A673 (cell line): Measurements from ENCODE around the gene CPXM2.

Experiments
- EZH2 ChIP-seq: fragments of 200-600 bp; sonication (generic); IDR thresholded peaks from 2 replicates; pipeline ENCODE4 v1.6.1; 2017; ENCODE audit warnings: borderline replicate concordance, low read depth, mild to moderate bottlenecking, mixed read lengths, antibody characterized with exemption, low read length; ENCODE audit not compliant: poor library complexity, severe bottlenecking
- TF ChIP-seq, protein P1 (sequence below): fragments of 300-800, 200-600 bp; sonication (generic); conservative IDR thresholded peaks from 2 replicates; pipeline ENCODE4 v1.5.1; 2017; ENCODE audit warnings: low read depth, mild to moderate bottlenecking, antibody characterized with exemption, low read length, moderate library complexity, mixed read lengths

GRCh38 chr10:123930340-123931001 is 38.9 kb upstream of the CPXM2 start:
- TF ChIP-seq, protein P1, sequence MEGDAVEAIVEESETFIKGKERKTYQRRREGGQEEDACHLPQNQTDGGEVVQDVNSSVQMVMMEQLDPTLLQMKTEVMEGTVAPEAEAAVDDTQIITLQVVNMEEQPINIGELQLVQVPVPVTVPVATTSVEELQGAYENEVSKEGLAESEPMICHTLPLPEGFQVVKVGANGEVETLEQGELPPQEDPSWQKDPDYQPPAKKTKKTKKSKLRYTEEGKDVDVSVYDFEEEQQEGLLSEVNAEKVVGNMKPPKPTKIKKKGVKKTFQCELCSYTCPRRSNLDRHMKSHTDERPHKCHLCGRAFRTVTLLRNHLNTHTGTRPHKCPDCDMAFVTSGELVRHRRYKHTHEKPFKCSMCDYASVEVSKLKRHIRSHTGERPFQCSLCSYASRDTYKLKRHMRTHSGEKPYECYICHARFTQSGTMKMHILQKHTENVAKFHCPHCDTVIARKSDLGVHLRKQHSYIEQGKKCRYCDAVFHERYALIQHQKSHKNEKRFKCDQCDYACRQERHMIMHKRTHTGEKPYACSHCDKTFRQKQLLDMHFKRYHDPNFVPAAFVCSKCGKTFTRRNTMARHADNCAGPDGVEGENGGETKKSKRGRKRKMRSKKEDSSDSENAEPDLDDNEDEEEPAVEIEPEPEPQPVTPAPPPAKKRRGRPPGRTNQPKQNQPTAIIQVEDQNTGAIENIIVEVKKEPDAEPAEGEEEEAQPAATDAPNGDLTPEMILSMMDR, result no peak
- no peak for TF ChIP-seq EZH2
